Hematopoietic multipotent progenitor cell treated with erythropoietin and hydrocortisone succinate and interleukin-3 and kit ligand, for 8 days (in vitro differentiated cells): ENCODE measurements around the gene ANKRD62.
A peak's percentile ranks its signal among the peaks of the same experiment; 100 is the strongest.
"Not testable (repeated sequence)": the region's sequence is repeated elsewhere in the genome, so short reads cannot be mapped to it uniquely, and the experiment has no call there.

ENCODE experiments used
- DNase-seq: peaks from one replicate; pipeline ENCODE4 v3.0.0-alpha.2; 2015

The ANKRD62 gene

DNA sequence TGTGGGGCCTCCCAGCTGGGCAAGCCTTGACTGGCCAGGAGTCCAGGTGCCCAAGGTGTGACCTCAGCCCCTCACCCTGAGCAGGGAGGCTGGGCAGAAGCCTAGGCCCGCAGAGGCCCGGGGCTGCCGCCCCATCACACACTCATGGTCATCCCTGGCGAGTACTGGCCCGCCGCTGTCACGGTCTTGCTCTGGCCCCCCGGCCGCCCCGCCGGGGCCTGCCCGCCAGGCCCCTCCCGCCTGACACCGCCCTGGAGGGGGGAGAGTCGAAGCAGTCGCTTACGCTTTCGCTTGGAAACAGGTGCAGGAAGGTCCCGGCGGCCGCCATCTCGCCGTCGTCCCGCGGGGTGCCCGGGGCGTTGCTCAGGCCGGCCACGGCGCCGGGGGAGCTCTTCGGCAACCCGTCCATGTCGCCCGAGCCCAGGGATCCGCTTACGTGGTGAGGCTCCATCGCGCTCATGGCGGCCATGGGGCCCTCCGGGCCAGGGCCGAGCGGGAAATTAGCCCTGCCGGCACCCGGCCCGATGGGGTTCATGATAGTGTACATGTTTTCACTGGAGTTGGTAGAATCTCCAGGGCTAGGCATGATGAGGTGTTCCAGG is 26.6 kb upstream of the ANKRD62 start:
- no peak for DNase-seq

DNA sequence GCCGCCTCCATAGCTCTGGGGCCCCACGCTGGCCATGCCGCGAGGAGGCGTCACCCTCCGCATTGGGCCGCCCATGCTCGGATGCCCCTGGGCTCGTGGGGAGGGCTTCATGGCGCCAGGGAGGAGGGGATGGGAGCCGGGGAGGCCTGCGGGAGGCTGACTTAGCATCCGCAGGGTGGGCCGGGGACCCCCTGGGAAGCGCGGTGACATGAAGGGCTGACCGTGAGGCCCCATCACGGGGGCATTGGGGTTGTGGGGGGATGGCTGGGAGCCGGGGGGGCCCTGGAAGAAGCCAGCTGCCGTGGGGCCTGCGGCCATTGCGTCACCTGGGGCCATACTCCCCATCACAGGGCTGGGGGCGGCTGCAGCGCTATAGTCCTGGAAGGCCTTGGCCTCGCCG is 26.0 kb upstream of the ANKRD62 start:
- DNase-seq = no peak

DNA sequence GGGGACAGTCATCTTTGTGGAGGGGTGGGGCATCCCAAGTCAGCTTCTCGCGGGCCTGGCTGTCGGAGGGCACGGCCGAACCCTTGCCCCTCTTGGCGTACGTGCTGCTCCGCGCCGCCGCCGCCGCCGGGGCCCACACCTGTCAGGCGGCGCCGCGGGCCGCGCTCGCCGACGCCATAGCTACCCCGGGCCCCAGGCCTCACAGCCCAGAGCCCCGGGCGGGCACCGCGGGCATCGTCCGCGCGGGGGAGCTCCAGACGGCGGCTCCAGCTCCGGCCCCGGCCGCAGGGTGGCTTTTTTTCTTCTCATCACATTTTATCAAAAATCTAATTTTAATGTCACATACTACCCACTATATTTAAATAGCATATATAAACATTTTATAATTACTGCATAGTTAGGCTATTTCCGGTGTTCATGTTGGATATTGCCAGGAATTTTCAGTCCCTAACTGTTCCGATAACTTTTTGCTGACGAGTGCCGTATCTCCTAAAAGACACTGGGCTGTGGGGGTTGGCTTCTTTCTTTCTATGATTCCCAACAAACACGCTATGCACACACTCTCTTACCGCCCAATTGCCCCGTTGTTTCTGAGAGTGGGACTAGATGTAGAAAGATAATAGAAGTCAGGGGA is 25.2 kb upstream of the ANKRD62 start:
- DNase-seq = not testable (repeated sequence)

DNA sequence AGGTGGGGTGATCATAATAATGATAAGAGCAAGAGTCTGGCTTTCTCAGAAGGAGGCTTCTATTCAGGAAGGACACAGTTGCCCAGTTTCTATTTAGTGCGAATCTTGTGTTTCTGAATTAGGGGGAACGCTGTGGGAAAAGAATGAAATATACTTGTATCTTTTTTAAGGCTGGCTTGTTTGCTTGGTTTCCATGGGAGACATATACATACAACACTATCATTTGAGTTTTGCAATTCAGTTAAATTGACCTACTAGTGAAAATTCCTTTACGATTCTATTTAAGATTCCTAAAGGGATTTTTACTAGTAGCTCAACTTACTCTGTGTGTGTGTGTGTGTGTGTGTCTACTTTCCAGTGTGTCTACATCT is 24.7 kb upstream of the ANKRD62 start:
- DNase-seq = no peak

DNA sequence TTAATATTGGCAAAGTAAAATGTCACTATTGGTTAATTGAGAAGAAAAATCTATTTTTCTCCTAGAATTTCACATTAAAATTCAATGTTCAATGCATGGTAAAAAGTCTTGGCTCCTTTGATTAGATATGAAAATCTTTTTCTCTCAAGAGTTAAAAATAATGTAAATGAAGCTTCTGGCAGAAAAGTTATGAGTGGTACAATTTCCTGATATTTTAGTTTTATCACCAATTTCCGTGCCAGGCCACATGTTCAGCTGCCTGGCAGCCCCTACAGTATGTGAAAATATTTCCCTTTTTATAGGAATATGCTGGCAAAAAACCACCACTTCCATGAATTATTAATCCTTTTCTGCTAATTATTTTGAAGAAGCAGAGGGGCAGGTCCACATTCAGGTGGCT is 22.6 kb upstream of the ANKRD62 start:
- not testable (repeated sequence) for DNase-seq

DNA sequence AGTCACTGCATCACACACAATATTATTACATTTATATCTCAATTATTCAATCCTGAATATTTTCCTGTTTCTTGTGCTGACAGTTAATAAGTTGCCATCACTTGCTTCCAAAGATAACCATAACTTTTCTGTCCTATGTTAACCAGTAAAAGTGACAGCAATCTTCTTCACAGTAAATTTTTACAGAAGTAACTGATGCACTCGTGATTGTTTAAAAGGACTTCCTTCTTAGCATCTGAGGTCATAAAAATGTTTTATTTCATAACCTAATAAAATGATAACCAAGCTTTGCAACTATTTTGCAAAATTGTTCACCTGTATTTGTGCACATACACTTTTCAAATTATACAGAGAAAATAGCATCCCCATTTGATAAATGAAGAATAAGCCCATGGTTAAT is 20.6 kb upstream of the ANKRD62 start:
- no peak for DNase-seq

DNA sequence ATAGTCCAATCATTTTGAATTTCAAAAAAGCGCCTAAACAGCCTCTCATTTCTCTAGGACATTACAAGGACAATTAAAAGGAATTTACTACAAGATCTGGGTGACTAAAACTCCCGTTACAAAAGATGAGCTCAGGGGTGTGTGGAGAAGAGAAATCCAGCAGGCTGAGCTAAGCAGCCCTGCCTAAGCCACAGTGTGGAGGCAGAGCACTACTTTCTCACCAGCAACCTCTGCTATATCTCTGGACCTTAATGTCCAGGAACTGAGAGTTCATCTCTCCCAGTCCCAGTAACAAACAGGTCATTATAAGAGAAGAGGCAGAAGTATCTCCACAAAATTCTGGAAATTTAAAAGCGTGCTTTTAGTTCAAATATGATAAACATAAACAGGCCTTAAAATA is 18.9 kb upstream of the ANKRD62 start:
- DNase-seq = no peak

DNA sequence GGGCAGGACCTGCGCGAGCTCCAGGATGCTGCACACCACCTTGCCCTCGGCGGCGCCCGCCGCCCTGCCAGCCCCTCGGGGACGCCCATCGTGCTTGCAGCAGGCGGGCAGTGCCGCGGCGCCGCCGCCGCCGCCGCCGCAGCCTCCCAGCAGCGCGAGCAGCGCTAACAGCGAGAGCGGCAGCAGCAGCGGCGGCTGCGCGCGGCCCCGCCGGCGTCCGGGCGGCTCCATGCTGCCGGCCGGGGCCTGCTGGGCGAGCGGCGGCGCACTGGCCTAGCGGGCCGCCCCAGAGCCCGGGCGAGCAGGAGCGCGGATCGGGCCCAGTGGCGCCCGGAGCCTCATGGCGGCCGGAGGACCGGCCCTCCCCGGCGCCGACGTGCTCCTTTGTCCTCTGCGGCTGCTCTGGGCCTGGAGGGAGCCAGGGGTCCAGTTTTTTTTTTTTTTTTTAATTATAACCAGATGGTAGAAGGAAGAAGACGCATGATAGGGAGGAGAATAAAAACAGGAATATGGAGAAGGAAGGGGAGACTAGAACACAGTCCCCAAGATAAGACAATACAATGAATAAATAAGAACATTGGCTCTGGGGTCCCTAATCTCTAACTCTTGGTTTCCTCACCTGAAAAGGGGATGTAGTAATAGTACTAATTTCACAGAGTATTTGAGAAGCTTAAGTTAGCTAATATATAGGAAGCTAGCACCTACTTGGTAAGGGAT is 17.1 kb upstream of the ANKRD62 start:
- no peak for DNase-seq

DNA sequence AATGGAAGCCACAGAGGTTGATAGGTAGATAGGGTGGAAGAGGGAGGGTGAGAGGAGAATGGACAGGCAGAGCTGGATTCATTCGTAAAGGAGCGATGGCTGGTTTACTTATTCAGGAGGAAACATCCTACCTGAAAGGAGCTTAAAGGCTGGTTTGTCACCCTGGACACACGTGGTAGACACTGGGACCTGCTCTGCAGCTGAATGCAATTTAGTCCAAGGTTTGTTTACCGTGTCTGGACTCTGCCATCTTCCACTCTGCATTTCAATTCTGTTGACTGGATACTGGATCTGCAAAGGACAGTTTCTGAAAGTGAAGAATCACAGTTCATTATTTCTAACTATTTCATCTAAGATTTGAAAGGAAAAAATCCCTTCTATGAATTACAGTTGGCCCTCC is 15.6 kb upstream of the ANKRD62 start:
- DNase-seq = not testable (repeated sequence)

DNA sequence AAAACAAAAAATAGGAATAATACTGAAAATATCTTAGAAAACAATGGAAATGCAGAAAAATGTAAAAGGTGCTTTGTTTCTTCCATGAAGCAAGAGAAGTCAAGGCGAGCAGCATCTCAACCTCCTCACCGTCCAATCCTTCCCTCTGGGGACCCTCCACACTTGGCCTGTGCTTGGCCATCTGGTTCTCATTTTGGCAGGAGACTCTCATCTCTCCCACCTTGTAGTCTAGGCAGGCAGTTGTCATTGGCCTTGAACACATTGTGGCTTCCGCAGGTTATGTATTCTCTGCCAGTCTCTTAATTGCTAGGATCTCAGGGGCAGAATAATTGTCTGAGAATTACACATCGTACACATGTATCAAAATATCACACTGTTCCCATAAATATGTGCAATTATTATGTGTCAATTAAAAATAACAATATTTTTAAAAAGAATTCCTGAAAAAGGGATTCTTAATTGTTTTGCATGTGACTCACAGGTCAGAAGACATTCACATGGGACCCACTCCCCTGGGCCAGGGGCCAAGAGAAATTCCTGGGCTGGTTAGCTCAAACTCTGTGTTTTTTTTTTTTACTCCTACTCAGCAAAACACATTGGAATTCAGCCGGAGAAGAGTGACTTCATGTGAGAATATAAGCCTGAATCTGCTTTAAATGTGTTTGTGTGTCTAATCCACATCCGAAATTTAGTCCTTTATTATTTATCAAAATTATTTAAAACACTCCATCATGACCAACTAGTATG is 14.0 kb upstream of the ANKRD62 start:
- no peak for DNase-seq

DNA sequence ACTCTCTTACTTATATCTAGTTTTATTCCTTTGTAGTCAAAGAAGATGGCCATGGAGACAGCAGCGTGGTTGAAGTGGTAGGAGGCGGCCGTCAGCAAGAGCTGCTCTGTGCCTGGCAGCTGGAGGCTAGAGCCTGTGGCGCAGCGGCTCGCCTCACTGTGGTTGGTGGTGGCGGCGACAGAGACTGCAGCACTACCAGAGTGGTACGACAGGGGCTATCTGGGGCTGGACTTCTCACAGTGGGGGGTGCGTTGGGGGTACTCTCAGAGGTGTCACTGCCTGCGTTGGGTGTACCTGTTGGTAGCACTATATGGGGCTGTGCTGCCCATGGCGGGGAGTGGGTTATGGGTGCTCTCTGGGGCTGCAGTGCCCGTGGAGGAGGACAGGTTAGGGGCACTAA is 8.5 kb upstream of the ANKRD62 start:
- no peak for DNase-seq

DNA sequence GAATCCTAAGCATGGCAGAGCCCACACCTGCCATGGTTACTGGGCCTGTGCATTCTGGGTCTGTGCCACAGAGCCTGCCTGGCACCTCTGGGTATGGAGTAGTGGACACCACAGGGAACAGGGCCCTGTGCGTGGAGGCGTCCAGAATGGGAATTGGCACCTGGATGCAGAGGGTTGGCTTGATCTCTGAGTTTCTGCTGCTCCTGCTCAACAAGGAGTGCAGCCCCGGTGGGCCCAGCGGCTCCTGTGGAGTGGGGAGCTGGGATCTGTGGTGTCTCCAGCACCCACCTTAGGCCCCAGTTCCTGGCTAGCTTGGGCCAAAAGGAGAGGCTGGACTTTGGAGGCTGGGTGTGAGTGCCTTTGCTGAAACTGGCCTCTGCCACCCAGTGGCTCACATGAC is 7.9 kb upstream of the ANKRD62 start:
- DNase-seq = no peak

DNA sequence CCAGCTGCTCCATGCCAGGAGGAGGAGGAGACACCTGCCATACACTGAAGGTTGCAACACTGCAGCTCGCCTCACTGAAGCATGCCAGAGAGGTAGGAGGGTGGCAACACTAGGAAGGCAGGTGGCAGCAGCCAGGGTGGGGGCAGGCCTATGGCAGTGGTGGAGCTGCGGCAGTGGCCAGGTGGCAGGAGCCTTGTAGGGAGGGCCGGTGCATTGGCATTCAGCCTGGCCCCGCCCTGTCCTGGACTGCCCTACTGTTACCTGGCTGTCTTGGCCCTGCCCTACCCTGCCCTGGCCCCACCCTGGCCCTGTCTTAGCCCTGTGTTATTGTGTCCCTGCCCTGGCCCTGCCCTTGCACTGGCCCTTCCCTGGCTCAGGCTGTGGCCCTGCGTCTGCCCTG is 7.4 kb upstream of the ANKRD62 start:
- no peak for DNase-seq

DNA sequence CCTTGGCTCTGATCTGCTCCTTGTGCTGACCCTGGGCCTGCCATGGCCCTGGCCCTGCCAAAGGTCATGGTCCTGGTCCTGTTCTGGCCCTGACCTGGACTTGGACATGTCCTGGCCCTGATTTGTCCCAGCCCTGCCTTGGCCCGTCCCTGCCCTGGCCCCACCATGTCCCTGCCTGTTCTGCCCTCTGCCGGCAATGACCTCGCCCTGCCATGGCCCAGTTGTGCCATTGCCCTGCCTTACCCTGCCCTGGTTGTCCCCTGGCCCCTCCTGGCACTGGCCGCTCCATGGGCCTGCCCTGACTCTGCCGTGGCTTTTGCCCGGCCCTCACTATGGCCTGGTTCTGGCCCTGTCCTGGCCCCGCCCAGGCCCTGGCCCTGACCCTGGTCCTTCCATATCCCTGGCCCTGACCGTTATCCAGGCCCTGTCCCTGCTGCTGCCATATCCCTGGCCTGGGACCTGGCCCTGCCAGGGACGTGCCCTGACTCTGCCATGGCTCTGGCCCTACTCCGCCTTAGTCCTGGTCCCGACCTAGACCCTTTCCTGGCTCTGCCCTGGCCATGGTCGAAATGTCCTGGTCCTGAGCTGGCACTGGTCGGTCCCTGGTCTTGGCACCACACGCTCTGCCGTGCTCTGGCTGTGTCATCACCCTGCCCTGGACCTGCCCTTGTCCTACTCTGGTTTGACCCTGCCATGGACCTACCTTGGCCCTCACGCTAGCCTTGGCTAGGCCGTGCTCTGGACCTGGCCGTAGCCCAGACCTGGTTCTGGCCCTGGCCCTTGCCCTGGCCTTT is 6.8 kb upstream of the ANKRD62 start:
- DNase-seq = no peak

DNA sequence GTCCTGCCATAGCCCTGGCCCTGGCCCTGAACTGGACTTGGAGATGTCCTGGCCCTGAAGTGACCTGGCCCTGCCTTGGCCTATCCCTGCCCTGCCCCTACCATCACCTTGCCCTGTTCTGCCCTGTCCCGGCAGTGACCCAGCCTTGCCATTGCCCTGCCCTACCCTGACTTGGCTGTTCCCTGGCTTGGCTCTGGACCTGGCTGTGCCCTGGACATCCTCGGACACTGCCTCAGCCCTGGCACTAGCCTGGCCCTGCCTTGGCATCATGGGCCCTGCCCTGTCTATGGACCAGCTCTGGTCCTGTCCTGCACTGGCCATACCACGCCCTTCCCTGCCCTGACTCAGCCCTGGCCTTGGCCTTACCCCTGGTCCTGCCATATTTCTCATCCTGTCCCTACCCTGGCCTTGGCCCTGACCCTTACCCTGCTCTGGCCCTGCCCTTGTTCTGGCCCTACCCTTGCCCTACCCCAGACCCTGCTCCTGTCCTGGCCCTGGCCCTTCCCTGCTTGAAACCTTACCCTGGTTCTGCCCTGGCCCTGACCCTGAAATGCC is 6.1 kb upstream of the ANKRD62 start:
- DNase-seq = no peak

DNA sequence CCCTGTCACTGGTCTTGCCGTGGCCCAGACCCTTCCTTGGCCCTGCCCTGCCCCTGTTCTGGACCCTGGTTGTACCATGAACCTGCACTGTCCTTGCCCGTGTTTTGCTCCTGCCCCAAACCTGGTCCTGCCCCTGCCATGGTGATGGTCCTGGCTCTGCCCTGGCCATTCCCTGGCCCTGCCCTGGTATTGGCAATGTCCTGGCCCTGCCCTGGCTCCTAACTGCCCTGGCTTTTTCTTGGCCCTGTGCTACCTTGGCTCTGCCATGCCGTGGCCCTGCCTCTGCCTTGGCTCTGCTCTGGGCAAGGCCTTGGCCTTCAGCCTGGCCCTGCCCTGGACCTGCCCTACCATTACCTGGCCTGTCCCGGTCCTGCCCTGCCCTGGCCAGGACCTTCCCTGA is 5.5 kb upstream of the ANKRD62 start:
- DNase-seq = no peak

DNA sequence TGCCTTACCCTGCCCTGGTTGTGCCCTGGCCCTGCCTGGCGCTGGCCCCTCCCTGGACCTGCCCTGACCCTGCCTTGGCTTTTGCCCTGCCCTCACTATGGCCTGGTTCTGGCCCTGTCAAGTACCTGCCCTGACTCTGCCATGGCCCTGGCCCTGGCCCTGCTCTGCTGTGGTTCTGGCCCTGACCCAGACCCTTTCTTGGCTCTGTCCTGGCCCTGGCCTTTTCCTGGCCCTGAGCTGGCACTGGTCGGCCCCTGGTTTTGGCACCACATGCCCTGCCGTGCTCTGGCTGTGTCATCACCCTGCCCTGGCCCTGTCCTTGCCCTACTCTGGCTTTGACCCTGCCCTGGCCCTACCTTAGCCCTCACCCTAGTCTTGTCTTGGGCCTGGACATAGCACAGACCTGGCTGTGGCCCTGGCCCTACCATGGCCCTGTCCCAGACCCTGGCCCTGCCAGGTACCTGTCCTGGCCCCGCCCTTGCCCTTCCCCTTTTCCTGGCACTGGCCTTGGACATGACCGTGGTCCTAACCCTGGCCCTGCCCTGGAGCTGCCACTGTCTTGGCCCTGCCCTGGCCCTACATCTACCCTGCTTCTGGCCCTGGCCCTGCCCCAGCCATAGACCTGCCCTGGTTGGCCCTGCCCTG is 4.8 kb upstream of the ANKRD62 start:
- DNase-seq = no peak

DNA sequence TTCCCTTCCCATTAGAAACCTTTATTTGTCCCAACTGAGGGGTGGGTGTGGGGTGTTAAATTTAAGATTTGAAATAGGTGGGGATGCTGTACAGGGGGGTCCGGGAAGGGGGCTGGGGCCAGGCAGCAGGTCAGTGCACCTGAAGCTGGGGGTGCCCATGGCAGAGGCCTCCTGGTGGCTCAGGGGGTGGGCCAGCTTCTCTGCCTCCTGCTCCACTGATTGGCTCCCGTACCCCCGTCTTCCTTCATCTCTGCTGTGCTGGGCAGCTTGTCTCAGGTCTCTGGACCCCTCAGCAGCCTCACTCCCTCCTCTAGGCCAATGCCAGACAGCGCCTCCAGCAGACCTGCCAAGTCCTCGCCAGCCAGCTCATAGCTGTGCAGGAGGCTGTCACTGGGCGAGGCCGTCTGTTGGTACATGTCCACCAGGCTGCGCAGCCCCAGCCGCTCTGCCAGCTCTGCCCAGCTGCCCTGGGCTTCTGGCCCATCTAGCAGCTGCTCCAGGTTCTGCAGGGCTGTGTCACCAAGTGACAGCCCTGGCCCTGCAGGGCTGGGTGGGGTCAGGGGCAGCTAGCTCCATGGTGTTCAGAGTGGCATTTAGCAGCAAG is 2.0 kb upstream of the ANKRD62 start:
- no peak for DNase-seq

DNA sequence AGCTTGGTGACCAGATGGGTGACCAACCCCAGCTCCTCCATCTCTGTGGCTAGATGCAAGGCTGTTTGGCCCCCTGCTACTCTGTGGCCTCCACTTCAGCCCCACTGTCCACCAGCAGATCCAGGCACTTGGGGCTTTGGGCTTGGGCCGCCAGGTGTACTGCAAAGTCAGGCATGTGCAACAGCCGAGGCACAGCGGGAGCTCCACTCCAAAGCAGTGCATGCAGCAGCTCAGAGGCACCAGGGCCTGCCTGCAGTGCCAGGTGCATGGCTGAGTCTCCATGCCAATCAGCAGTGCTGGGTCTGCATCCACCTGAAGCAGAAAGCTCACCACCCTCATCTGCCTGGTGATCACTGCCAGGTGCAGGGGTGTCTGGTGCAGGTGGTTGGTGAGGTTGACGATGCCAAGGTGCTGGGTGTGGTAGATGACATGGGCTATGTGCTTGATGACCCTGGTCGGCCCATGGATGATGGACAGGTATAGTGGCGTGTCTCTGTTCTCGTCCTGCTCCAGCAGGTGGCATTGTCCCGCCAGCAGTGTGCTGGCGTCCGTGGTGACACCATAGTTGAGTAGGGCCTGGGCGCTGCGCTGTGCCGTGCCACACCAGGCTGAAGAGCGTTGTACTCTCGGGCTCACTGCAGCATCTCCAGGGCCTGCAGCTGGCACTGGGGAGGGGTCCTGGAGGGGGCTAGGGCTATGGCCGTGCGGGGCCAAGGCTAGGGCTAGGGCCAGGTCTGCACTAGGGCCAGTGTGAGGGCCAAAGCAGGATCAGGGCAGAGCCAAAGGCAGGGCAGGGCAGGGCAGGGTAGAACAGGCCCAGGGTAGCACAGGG is 1.0 kb upstream of the ANKRD62 start:
- peak; percentile 14 for DNase-seq

DNA sequence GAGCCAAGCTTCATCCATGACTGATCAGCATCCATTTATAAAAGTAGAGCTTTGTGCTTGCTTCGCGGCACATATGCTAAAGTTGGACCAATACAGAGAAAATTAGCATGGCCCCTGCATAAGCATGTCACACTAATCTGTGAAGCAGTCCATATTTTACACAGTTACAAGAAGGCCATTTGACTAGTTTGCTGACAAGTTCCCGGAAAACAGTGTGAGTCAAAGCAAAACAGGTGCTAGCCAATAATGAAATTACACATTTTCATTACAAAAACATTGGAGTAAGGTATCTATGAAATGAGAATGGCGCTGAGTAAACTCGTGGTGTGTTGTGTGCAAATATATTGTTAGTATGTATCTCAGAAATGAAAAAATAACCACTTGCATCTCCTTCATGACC is 4.7 kb downstream of the ANKRD62 start:
- DNase-seq = no peak

DNA sequence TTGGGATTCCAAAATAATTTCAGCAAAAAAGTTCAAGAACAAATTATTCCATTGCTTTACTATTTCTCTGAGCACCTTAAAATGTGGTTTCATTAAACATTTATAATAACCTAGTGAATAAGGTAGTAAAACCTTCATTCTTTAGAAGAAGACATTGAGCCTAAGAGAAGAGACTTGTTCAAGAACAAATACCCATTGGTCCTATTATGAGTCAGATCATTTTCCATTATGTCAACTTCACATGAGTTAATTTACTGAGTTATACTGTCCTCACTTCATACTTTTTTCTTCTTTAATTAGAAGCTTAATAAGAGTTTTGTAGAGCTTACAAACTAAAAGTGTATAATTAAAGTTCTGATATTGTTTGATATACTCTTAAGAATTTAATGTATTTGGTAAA is 5.5 kb downstream of the ANKRD62 start:
- no peak for DNase-seq
